Activated CD8-positive, alpha-beta memory T cell treated with anti-CD3 and anti-CD28 coated beads, Interleukin-2, amount 10 ng/mL, durations not matched to agents 7 days and 5 days (primary cell): ENCODE data around the gene USP46. TPM values are rescaled to one million over a fixed set of nuclear protein-coding genes. Genes with fewer than 3 reads are reported as not detected.

Experiments used
- ATAC-seq: fragments of 150-1000 bp; cut with Tn5 transposase; one replicate; pipeline ENCODE4 v1.10.0; 2021; ENCODE audit warnings: moderate library complexity
- CTCF ChIA-PET: fragments of 350-600 bp; sonication (Branson Sonifier 250); formaldehyde crosslinking; loops from one replicate; lab custom pipeline; 2021; ENCODE audit warnings: antibody characterized with exemption; lab: Charles Lee
- DNase-seq: peaks from one replicate; pipeline ENCODE4 v3.0.0-alpha.2; 2020
- H3K27ac Mint-ChIP-seq: one replicate; pipeline ENCODE4 v1.8.0; 2021; ENCODE audit warnings: mild to moderate bottlenecking, mixed read lengths
- H3K27me3 Mint-ChIP-seq: one replicate; pipeline ENCODE4 v1.8.0; 2021; ENCODE audit warnings: mixed read lengths
- H3K36me3 Mint-ChIP-seq: one replicate; pipeline ENCODE4 v1.8.0; 2021; ENCODE audit warnings: mild to moderate bottlenecking, mixed read lengths
- H3K4me1 Mint-ChIP-seq: one replicate; pipeline ENCODE4 v1.8.0; 2021; ENCODE audit warnings: mixed read lengths
- H3K4me3 Mint-ChIP-seq: one replicate; pipeline ENCODE4 v1.8.0; 2021; ENCODE audit warnings: mild to moderate bottlenecking, moderate library complexity, mixed read lengths
- H3K9me3 Mint-ChIP-seq: one replicate; pipeline ENCODE4 v1.8.0; 2022; ENCODE audit warnings: low read depth, mixed read lengths
- total RNA-seq, 2 experiments: library from RNA; stranded (reverse); gene quantifications; one replicate each; pipeline ENCODE4 v1.2.3, GENCODE V29; 2021

USP46 gene
- total RNA-seq, 2 experiments from 2014 or later: 7.7 to 12.9 TPM

DNA sequence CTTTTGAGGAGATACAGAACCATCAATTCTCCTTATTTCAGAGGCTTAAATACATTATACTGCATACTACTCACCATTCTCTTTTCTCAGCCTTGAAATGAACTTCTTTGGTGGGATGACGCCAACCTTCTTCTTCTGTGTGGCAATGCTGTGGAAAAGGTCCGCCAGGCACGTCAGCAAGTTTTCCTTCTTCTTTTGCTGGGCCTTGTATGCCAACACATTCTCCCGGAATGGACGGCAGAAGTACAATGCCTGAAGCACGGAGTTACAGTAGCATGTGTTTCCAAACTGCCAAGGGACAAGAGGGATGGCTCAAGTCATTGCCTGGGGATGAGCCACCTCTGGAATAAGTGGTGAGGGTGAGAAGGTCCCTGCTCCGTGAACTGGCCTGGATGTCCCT is 31.2 kb downstream of the USP46 start:
- DNase-seq (no peak), ATAC-seq (no peak)
- no peak overlapping the region for H3K27ac Mint-ChIP-seq
- CTCF ChIA-PET: no interaction called here
- H3K36me3 Mint-ChIP-seq: peaks cover 13% of the 10 kb centered on the region
- H3K27me3 Mint-ChIP-seq: no peaks in the 10 kb centered on the region
- H3K9me3 Mint-ChIP-seq: no peaks in the 10 kb centered on the region
- H3K4me1 Mint-ChIP-seq: no peaks in the 10 kb centered on the region
- no peak overlapping the region for H3K4me3 Mint-ChIP-seq

- Mint-ChIP-seq H3K36me3 (peaks cover 23% of the 10 kb centered on the region), H3K27ac (no peak overlapping the region), H3K4me3 (no peak overlapping the region), H3K9me3 (no peaks in the 10 kb centered on the region), H3K4me1 (no peaks in the 10 kb centered on the region), H3K27me3 (no peaks in the 10 kb centered on the region)
- ATAC-seq (no peak), DNase-seq (no peak)
- CTCF ChIA-PET: no interaction called here
These were observed 33.9 kb downstream of the USP46 start for GRCh38 chr4:52625216-52625615.

DNA sequence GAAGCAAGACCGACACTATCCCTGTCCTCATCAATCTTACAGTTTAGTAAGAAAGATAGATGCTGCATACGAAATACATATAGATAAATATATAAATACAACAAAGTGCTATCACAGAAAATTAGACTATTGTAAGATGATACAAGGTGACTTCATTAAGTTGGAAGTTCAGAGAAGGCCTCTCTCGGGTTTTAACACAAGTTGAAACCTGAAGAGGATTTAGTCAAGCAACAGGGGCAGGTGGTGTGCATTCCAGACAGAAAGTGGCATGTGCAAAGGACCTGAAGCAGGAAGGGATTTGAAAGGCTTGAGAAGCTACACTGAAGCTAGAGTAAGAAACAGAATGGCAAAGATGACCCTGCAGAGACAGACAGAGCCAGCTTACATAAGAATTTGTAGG is 36.5 kb downstream of the USP46 start:
- peaks cover 31% of the 10 kb centered on the region for H3K36me3 Mint-ChIP-seq
- ATAC-seq: no peak
- H3K4me1 Mint-ChIP-seq: peaks cover 13% of the 10 kb centered on the region
- no peak overlapping the region for H3K27ac Mint-ChIP-seq
- H3K9me3 Mint-ChIP-seq: no peaks in the 10 kb centered on the region
- H3K4me3 Mint-ChIP-seq: no peak overlapping the region
- H3K27me3 Mint-ChIP-seq: no peaks in the 10 kb centered on the region
- CTCF ChIA-PET: no interaction called here
- no peak for DNase-seq

- Mint-ChIP-seq H3K4me1 (peaks cover 18% of the 10 kb centered on the region), H3K36me3 (peaks cover 31% of the 10 kb centered on the region)
- no peak for DNase-seq
These were observed 37.5 kb downstream of the USP46 start for GRCh38 chr4:52621567-52621966.

DNA sequence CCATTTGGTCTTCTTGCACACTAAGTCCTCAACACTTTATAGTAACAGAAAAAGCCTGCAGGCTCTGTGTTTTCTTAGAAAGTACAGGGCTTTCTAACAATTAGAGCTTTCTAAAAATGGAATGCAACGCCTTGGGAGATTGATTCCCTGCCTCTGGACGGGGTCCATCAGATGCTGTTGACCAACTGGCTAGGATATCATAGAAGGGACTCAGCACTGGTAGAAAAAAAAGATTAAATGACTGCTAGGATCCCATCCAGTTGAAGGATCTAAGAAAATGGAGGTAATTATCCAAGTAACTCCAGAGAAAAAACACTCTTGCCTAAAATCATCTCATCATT is 39.5 kb downstream of the USP46 start:
- H3K27ac Mint-ChIP-seq: no peak overlapping the region
- H3K36me3 Mint-ChIP-seq: peaks cover 26% of the 10 kb centered on the region
- H3K27me3 Mint-ChIP-seq: no peaks in the 10 kb centered on the region
- DNase-seq: no peak
- peaks cover 25% of the 10 kb centered on the region for H3K4me1 Mint-ChIP-seq
- no peaks in the 10 kb centered on the region for H3K9me3 Mint-ChIP-seq
- no peak overlapping the region for H3K4me3 Mint-ChIP-seq
- CTCF ChIA-PET: no interaction called here
- no peak for ATAC-seq

More at GRCh38 chr4:52621567-52621966, 37.5 kb downstream of the USP46 start:
- no peaks in the 10 kb centered on the region for H3K27me3 Mint-ChIP-seq
- CTCF ChIA-PET: no interaction called here
- no peak overlapping the region for H3K4me3 Mint-ChIP-seq
- no peaks in the 10 kb centered on the region for H3K9me3 Mint-ChIP-seq
- H3K27ac Mint-ChIP-seq: no peak overlapping the region
- no peak for ATAC-seq

DNA sequence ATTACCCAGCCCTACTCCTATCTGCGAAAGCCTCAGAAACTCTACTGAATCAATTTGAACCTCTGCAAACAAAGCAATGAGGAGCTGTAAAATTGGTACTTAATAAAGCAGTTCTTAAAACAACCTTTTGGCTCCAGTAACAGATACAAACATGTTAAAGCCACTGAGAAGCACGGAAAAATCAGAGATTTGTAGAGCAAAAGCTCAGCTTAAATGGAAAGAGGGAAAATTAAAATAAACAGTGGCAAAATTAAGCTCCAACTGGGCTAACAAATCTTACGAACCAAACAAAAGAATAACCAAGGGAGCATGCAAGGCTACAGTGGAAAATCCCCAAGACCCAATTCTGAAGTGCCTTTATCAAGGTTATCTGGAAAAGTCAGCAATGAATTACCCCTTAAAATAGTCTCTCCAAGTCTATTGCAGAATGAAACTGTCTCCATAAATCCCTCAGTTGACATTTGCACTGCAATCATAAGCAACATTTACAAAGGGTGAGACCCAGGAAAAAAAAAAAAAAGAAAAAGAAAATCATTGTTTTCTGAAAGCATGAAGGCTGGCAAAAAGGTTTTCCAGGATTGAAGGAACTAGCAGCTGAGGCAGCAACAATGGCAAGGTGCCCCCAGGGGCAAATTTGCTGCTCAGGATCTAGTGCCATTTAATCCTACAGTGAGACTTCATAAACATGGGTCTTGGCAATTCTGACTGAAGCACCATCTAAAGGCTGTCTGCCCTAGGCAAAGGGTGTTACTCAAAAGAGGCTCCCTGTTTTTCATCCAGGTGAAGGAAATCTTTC is 40.1 kb downstream of the USP46 start:
- Mint-ChIP-seq H3K4me3 (no peak overlapping the region), H3K9me3 (no peaks in the 10 kb centered on the region), H3K27ac (no peak overlapping the region), H3K27me3 (no peaks in the 10 kb centered on the region), H3K36me3 (peaks cover 27% of the 10 kb centered on the region), H3K4me1 (peaks cover 25% of the 10 kb centered on the region)
- CTCF ChIA-PET: interaction anchor here (2.3 to 2.6 kb wide), 2 partner anchors 40 to 73 kb away, joined by 7 to 9 read pairs; partner anchors contain the start of gene USP46
- ATAC-seq: no peak
- no peak for DNase-seq

DNA sequence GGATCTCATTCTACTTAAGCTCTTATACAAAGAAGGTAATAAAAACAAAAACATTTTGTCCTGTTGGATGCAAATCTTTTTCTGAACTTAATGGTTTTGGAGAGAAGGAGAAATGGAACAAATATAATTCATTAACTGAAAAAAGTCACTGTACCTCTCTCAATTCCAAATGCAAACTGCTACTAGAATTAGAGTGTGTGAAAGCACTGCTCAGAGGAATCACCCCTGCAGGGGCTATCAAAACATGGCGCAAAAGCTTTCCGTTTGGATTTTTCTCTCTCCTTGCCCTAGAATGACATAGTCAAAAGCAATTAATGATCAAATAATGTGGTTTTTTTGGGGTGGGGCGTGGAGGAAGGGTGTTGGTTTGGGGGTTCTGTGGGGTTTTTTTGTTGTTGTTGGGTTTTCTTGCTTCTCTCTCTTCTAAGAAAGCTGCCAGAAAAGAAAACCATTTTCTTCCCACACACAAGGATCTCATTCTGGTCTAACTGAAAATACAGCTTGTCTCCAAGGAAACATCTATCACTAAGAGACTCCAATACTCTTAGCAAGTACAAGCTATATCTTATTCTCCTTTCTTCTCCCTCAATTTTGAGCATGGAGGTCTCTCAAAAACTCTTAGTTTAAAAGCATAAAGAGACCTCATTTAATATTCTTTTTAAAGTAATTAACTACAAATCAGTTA is 41.6 kb downstream of the USP46 start:
- CTCF ChIA-PET: interaction anchor here (0.7 to 2.6 kb wide), 4 partner anchors 8 to 72 kb away, joined by 3 to 9 read pairs (median 5); partner anchors contain the start of gene USP46
- H3K9me3 Mint-ChIP-seq: peaks cover 2% of the 10 kb centered on the region
- peak overlapping the region; percentile 15 for H3K4me3 Mint-ChIP-seq
- H3K27ac Mint-ChIP-seq: peak overlapping the region; percentile 49
- H3K27me3 Mint-ChIP-seq: no peaks in the 10 kb centered on the region
- ATAC-seq (peak; percentile 53), DNase-seq (peak; percentile 42)
- H3K4me1 Mint-ChIP-seq: peaks cover 25% of the 10 kb centered on the region
- peaks cover 32% of the 10 kb centered on the region for H3K36me3 Mint-ChIP-seq

- no peak for ATAC-seq
- Mint-ChIP-seq H3K36me3 (peaks cover 34% of the 10 kb centered on the region), H3K4me1 (peaks cover 24% of the 10 kb centered on the region), H3K27me3 (no peaks in the 10 kb centered on the region), H3K4me3 (no peak overlapping the region), H3K9me3 (peaks cover 2% of the 10 kb centered on the region), H3K27ac (no peak overlapping the region)
- no peak for DNase-seq
- CTCF ChIA-PET: no interaction called here
These were observed 44.9 kb downstream of the USP46 start for GRCh38 chr4:52614241-52614640.

GRCh38 chr4:52612341-52612740 is 46.8 kb downstream of the USP46 start:
- DNase-seq (no peak), ATAC-seq (no peak)
- H3K36me3 Mint-ChIP-seq: peaks cover 34% of the 10 kb centered on the region
- H3K4me3 Mint-ChIP-seq: no peak overlapping the region
- CTCF ChIA-PET: no interaction called here
- H3K9me3 Mint-ChIP-seq: peaks cover 2% of the 10 kb centered on the region
- H3K27ac Mint-ChIP-seq: no peak overlapping the region
- no peaks in the 10 kb centered on the region for H3K27me3 Mint-ChIP-seq
- peaks cover 10% of the 10 kb centered on the region for H3K4me1 Mint-ChIP-seq

- H3K4me1 Mint-ChIP-seq: peaks cover 3% of the 10 kb centered on the region
- no peaks in the 10 kb centered on the region for H3K27me3 Mint-ChIP-seq
- CTCF ChIA-PET: no interaction called here
- no peak for ATAC-seq
- no peak for DNase-seq
- H3K36me3 Mint-ChIP-seq: peaks cover 37% of the 10 kb centered on the region
- H3K4me3 Mint-ChIP-seq: no peak overlapping the region
- H3K27ac Mint-ChIP-seq: no peak overlapping the region
- peaks cover 2% of the 10 kb centered on the region for H3K9me3 Mint-ChIP-seq
These were observed 48.0 kb downstream of the USP46 start for GRCh38 chr4:52611030-52611555.

- ATAC-seq (no peak), DNase-seq (no peak)
- Mint-ChIP-seq H3K9me3 (no peaks in the 10 kb centered on the region), H3K4me1 (no peaks in the 10 kb centered on the region), H3K4me3 (no peak overlapping the region), H3K36me3 (peaks cover 22% of the 10 kb centered on the region), H3K27ac (no peak overlapping the region), H3K27me3 (no peaks in the 10 kb centered on the region)
- CTCF ChIA-PET: interaction anchor here (0.6 kb wide), 1 partner anchor 11 kb away, joined by 3 read pairs; no protein-coding TSS in a partner anchor
These were observed 52.4 kb downstream of the USP46 start for GRCh38 chr4:52606726-52607125.

GRCh38 chr4:52606040-52606439 is 53.1 kb downstream of the USP46 start:
- CTCF ChIA-PET: no interaction called here

DNA sequence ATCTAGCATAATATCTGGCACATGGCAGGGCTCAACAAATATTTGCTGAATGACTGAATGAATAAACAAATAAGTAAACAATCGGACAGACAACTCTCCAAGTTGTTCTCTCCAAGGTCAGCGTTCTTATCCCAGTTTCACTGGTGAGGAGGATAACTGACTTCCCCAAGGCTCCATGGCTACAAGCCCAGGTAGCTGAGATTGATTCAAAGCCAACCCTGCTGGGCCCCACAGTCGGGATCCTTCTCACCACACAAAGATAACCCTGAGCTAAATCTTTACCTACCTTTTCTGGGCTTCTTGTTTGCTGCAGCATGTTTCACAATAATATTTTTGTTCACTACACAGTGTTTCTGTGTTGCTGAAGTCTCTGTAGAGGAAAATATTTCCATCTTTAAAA is 54.9 kb downstream of the USP46 start:
- DNase-seq: no peak
- ATAC-seq: no peak
- no peaks in the 10 kb centered on the region for H3K27me3 Mint-ChIP-seq
- no peak overlapping the region for H3K4me3 Mint-ChIP-seq
- H3K27ac Mint-ChIP-seq: no peak overlapping the region
- no peaks in the 10 kb centered on the region for H3K9me3 Mint-ChIP-seq
- peaks cover 11% of the 10 kb centered on the region for H3K36me3 Mint-ChIP-seq
- CTCF ChIA-PET: no interaction called here
- H3K4me1 Mint-ChIP-seq: no peaks in the 10 kb centered on the region

More at GRCh38 chr4:52606040-52606439, 53.1 kb downstream of the USP46 start:
- peaks cover 24% of the 10 kb centered on the region for H3K36me3 Mint-ChIP-seq
- no peaks in the 10 kb centered on the region for H3K27me3 Mint-ChIP-seq
- no peak overlapping the region for H3K27ac Mint-ChIP-seq
- no peak overlapping the region for H3K4me3 Mint-ChIP-seq
- no peak for ATAC-seq
- no peaks in the 10 kb centered on the region for H3K9me3 Mint-ChIP-seq
- no peaks in the 10 kb centered on the region for H3K4me1 Mint-ChIP-seq
- DNase-seq: no peak

- CTCF ChIA-PET: no interaction called here
- H3K4me1 Mint-ChIP-seq: no peaks in the 10 kb centered on the region
These were observed 58.8 kb downstream of the USP46 start for GRCh38 chr4:52600275-52600674.

More at GRCh38 chr4:52600275-52600674, 58.8 kb downstream of the USP46 start:
- ATAC-seq (no peak), DNase-seq (no peak)
- no peak overlapping the region for H3K27ac Mint-ChIP-seq
- peaks cover 11% of the 10 kb centered on the region for H3K36me3 Mint-ChIP-seq
- H3K4me3 Mint-ChIP-seq: no peak overlapping the region
- H3K27me3 Mint-ChIP-seq: no peaks in the 10 kb centered on the region
- H3K9me3 Mint-ChIP-seq: no peaks in the 10 kb centered on the region
